ENCODE measurements around the gene SUGCT. TPM values are rescaled to one million over a fixed set of nuclear protein-coding genes. Genes with fewer than 3 reads are reported as not detected.

The SUGCT gene
- total and polyA plus RNA-seq, 9 of the 15 experiments (the other 6 are each of a cell fraction or from before 2014, with no cell fraction given), result 0.58 to 2.5 (median 1.4) TPM

DNA sequence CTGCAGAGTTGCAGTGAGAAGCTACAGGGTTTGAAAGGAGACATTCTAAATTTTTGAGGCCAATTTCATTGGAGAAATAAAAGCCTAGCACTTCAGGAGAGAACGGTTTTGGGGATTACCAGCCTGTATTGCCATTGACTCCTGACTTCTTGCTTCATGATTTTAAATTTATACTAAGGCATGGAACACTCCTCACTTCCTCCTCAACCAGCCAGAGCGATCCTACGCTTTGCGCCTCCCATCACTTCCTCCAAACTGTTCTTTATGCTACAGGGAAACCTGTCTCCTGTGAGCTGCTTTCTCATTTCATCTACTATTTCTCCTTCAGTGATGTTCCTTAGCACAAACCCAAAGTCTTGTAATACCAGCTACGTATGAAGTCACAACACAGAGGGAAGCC is 495.1 kb downstream of the SUGCT start (continued):
- TF ChIP-seq, protein P1, sequence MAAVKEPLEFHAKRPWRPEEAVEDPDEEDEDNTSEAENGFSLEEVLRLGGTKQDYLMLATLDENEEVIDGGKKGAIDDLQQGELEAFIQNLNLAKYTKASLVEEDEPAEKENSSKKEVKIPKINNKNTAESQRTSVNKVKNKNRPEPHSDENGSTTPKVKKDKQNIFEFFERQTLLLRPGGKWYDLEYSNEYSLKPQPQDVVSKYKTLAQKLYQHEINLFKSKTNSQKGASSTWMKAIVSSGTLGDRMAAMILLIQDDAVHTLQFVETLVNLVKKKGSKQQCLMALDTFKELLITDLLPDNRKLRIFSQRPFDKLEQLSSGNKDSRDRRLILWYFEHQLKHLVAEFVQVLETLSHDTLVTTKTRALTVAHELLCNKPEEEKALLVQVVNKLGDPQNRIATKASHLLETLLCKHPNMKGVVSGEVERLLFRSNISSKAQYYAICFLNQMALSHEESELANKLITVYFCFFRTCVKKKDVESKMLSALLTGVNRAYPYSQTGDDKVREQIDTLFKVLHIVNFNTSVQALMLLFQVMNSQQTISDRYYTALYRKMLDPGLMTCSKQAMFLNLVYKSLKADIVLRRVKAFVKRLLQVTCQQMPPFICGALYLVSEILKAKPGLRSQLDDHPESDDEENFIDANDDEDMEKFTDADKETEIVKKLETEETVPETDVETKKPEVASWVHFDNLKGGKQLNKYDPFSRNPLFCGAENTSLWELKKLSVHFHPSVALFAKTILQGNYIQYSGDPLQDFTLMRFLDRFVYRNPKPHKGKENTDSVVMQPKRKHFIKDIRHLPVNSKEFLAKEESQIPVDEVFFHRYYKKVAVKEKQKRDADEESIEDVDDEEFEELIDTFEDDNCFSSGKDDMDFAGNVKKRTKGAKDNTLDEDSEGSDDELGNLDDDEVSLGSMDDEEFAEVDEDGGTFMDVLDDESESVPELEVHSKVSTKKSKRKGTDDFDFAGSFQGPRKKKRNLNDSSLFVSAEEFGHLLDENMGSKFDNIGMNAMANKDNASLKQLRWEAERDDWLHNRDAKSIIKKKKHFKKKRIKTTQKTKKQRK (IDR thresholded peaks at IDR 0.05; ENCODE audit: borderline replicate concordance, low read depth, low read length), result no peak
- TF ChIP-seq PCBP1 (IDR thresholded peaks at IDR 0.05; ENCODE audit: low read depth, low read length, poor library complexity, severe bottlenecking) (no peak), RBBP5 (IDR thresholded peaks at IDR 0.05; ENCODE audit: borderline replicate concordance, insufficient read depth, low read length, poor library complexity, severe bottlenecking) (no peak)

DNA sequence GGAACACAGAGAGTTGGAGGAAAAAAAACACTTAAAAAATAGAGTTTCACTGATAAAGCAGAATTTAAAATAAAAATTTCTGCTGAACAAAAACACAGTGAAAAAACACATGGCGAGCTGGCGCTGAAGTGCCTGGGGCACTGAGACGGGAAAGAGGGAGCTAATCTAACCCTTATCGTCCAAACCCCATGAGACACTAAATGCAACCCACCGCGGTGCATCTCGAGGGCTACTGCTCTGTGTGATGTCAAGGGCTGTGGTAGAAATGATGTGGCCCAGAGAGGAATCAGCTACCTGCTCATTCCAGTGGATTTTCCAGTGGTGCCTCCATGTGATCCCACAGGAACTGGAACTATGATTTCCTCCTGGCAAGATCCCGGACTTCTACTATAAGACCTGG is 499.3 kb downstream of the SUGCT start:
- Histone ChIP-seq H3K36me3 (ENCODE audit: control insufficient read depth, insufficient read depth, low read length) (no peaks in the 10 kb centered on the region), H3K4me1 (replicated peaks in 1 of 2; ENCODE audit: control insufficient read depth in 2 of 2, insufficient read depth in 2 of 2, low read length in 2 of 2) (no peaks in the 10 kb centered on the region), H3K27ac (ENCODE audit: extremely low read depth, low read depth, low read length) (no peak overlapping the region), H3K9me3 (replicated peaks; ENCODE audit: control insufficient read depth, insufficient read depth, low read depth, low read length) (no peaks in the 10 kb centered on the region), H2AFZ (ENCODE audit: low read depth, low read length) (no peak overlapping the region), H3K27me3 (ENCODE audit: control insufficient read depth in 2 of 2, insufficient read depth in 2 of 2, low read length in 2 of 2) (no peaks in the 10 kb centered on the region), H3K9me1 (ENCODE audit: control insufficient read depth, insufficient read depth, low read length) (no peaks in the 10 kb centered on the region), H3K79me2 (ENCODE audit: control insufficient read depth, insufficient read depth, low read length) (no peaks in the 10 kb centered on the region), H4K20me1 (replicated peaks; ENCODE audit: control insufficient read depth, insufficient read depth, low read length) (no peaks in the 10 kb centered on the region), H3K4me3 (no peak overlapping the region), H3K4me2 (ENCODE audit: insufficient read depth, low read length) (no peak overlapping the region), H3K9ac (ENCODE audit: insufficient read depth in 1 of 2, low read depth in 2 of 2, low read length in 2 of 2) (no peak overlapping the region)
- in situ Hi-C loops (cut with MboI), result no loop called here
- 3% methylated on average over 8 of the region's 8 CpGs for WGBS (ENCODE audit: insufficient coverage, low coverage, missing lambda C conversion rate)
- no peak for FAIRE-seq
- ChIA-PET POLR2A (no interaction called here), CTCF (ENCODE audit: low intra/inter-chr PET ratio) (no interaction called here)
- no peak for DNase-seq (ENCODE audit: extremely low read depth in 1 of 4, low spot score in 3 of 4)
- intact Hi-C loops (cut with micrococcal nuclease), result no loop called here
- ATAC-seq, result no peak
- BruUV-seq (replicated peaks), result no TSS peak
- TF ChIP-seq ASH1L (IDR thresholded peaks at IDR 0.05; ENCODE audit: borderline replicate concordance, low read depth, partially characterized antibody) (no peak), SRSF3 (IDR thresholded peaks at IDR 0.05; ENCODE audit: insufficient read depth, low read length) (no peak), KDM1A (IDR thresholded peaks at IDR 0.05) (no peak), CAMTA2 (CRISPR knock-in tag; conservative IDR thresholded peaks at IDR 0.05) (no peak), ELF2 (CRISPR knock-in tag; IDR thresholded peaks at IDR 0.05) (no peak)
- TF ChIP-seq, protein P2, sequence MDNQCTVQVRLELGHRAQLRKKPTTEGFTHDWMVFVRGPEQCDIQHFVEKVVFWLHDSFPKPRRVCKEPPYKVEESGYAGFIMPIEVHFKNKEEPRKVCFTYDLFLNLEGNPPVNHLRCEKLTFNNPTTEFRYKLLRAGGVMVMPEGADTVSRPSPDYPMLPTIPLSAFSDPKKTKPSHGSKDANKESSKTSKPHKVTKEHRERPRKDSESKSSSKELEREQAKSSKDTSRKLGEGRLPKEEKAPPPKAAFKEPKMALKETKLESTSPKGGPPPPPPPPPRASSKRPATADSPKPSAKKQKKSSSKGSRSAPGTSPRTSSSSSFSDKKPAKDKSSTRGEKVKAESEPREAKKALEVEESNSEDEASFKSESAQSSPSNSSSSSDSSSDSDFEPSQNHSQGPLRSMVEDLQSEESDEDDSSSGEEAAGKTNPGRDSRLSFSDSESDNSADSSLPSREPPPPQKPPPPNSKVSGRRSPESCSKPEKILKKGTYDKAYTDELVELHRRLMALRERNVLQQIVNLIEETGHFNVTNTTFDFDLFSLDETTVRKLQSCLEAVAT (IDR thresholded peaks at IDR 0.05), result no peak
- TF ChIP-seq, protein P3, sequence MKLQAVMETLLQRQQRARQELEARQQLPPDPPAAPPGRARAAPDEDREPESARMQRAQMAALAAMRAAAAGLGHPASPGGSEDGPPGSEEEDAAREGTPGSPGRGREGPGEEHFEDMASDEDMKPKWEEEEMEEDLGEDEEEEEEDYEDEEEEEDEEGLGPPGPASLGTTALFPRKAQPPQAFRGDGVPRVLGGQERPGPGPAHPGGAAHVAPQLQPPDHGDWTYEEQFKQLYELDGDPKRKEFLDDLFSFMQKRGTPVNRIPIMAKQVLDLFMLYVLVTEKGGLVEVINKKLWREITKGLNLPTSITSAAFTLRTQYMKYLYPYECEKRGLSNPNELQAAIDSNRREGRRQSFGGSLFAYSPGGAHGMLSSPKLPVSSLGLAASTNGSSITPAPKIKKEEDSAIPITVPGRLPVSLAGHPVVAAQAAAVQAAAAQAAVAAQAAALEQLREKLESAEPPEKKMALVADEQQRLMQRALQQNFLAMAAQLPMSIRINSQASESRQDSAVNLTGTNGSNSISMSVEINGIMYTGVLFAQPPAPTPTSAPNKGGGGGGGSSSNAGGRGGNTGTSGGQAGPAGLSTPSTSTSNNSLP (IDR thresholded peaks at IDR 0.05; ENCODE audit: borderline replicate concordance, low read depth, low read length), result no peak

Measured in K562 (cell line).